HepG2 (cell line): ENCODE results near the gene SSX2IP. TPM values are rescaled to one million over a fixed set of nuclear protein-coding genes. Genes with fewer than 3 reads are reported as not detected.

Source experiments
- ARHGAP35 ChIP-seq: sonication (generic); formaldehyde crosslinking; IDR thresholded peaks from 2 replicates; pipeline ENCODE4 v1.9.0; 2022; ENCODE audit warnings: mild to moderate bottlenecking, inconsistent platforms, moderate library complexity, missing genetic modification reagents, borderline replicate concordance
- ATF3 ChIP-seq: sonication (generic); formaldehyde crosslinking; IDR thresholded peaks from 2 replicates; pipeline ENCODE4 v1.4.0; 2020; ENCODE audit warnings: missing genetic modification reagents
- BCL3 ChIP-seq: sonication (generic); formaldehyde crosslinking; IDR thresholded peaks from 2 replicates; pipeline ENCODE4 v1.5.1; 2020; ENCODE audit warnings: mild to moderate bottlenecking, missing genetic modification reagents, moderate library complexity
- CAMTA2 ChIP-seq: sonication (generic); formaldehyde crosslinking; IDR thresholded peaks from 2 replicates; pipeline ENCODE4 v1.4.0; 2020; ENCODE audit warnings: mild to moderate bottlenecking, missing genetic modification reagents, borderline replicate concordance
- CBX5 ChIP-seq: sonication (generic); formaldehyde crosslinking; IDR thresholded peaks from 2 replicates; pipeline ENCODE4 v1.4.0; 2020; ENCODE audit warnings: missing genetic modification reagents, borderline replicate concordance
- EED ChIP-seq: sonication (generic); formaldehyde crosslinking; IDR thresholded peaks from 2 replicates; pipeline ENCODE4 v1.5.0; 2020; ENCODE audit warnings: mild to moderate bottlenecking, missing genetic modification reagents
- FOXM1 ChIP-seq: sonication (generic); formaldehyde crosslinking; IDR thresholded peaks from 2 replicates; pipeline ENCODE4 v1.5.0; 2020; ENCODE audit warnings: missing genetic modification reagents
- GMEB1 ChIP-seq: sonication (generic); formaldehyde crosslinking; IDR thresholded peaks from 2 replicates; pipeline ENCODE4 v1.5.1; 2020; ENCODE audit warnings: missing genetic modification reagents, mild to moderate bottlenecking, borderline replicate concordance
- IRX3 ChIP-seq: sonication (generic); formaldehyde crosslinking; IDR thresholded peaks from 2 replicates; pipeline ENCODE4 v1.8.1; 2023; ENCODE audit warnings: mild to moderate bottlenecking, low read depth, missing genetic modification reagents, borderline replicate concordance
- MYC ChIP-seq: sonication (generic); formaldehyde crosslinking; IDR thresholded peaks from 2 replicates; pipeline ENCODE4 v1.9.0; 2021; ENCODE audit warnings: missing genetic modification reagents, borderline replicate concordance
- NAIF1 ChIP-seq: sonication (generic); formaldehyde crosslinking; IDR thresholded peaks from 2 replicates; pipeline ENCODE4 v1.5.0; 2020; ENCODE audit warnings: mild to moderate bottlenecking, missing genetic modification reagents, borderline replicate concordance
- NFKB2 ChIP-seq: sonication (generic); formaldehyde crosslinking; IDR thresholded peaks from 2 replicates; pipeline ENCODE4 v1.4.0; 2020; ENCODE audit warnings: missing genetic modification reagents, borderline replicate concordance
- NFYB ChIP-seq: sonication (generic); formaldehyde crosslinking; IDR thresholded peaks from 2 replicates; pipeline ENCODE4 v1.4.0; 2020; ENCODE audit warnings: missing genetic modification reagents
- POGZ ChIP-seq: sonication (generic); formaldehyde crosslinking; IDR thresholded peaks from 2 replicates; pipeline ENCODE4 v1.4.0; 2020; ENCODE audit warnings: mild to moderate bottlenecking, missing genetic modification reagents
- SAFB2 ChIP-seq: sonication (generic); formaldehyde crosslinking; IDR thresholded peaks from 2 replicates; pipeline ENCODE4 v1.5.1; 2020; ENCODE audit warnings: missing genetic modification reagents, low read depth, mild to moderate bottlenecking, borderline replicate concordance
- SIN3A ChIP-seq: IDR thresholded peaks from 2 replicates; pipeline ENCODE4 v1.6.1; 2011; ENCODE audit warnings: low read depth, mild to moderate bottlenecking, control low read depth, low read length, borderline replicate concordance
- SMAD1 ChIP-seq: sonication (generic); formaldehyde crosslinking; IDR thresholded peaks from 2 replicates; pipeline ENCODE4 v1.4.0; 2020; ENCODE audit warnings: missing genetic modification reagents, low read depth, mild to moderate bottlenecking, borderline replicate concordance
- SMAD9 ChIP-seq: sonication (generic); formaldehyde crosslinking; IDR thresholded peaks from 2 replicates; pipeline ENCODE4 v1.5.1; 2020; ENCODE audit warnings: mild to moderate bottlenecking, missing genetic modification reagents
- SMC3 ChIP-seq: IDR thresholded peaks from 2 replicates; pipeline ENCODE4 v1.6.1; 2011; ENCODE audit warnings: low read length, improper control_type of control experiment
- SNAI1 ChIP-seq: sonication (generic); formaldehyde crosslinking; IDR thresholded peaks from 2 replicates; pipeline ENCODE4 v1.5.0; 2020; ENCODE audit warnings: mild to moderate bottlenecking, missing genetic modification reagents, borderline replicate concordance
- ZBTB7A ChIP-seq: sonication (generic); formaldehyde crosslinking; IDR thresholded peaks from 2 replicates; pipeline ENCODE4 v1.8.0; 2022; ENCODE audit warnings: mild to moderate bottlenecking, missing genetic modification reagents
- ZFAT ChIP-seq: sonication (generic); formaldehyde crosslinking; conservative IDR thresholded peaks from 2 replicates; pipeline ENCODE4 v1.8.1; 2023; ENCODE audit warnings: missing genetic modification reagents, inconsistent platforms
- ZNF12 ChIP-seq: sonication (generic); formaldehyde crosslinking; IDR thresholded peaks from 2 replicates; pipeline ENCODE4 v1.5.0; 2020; ENCODE audit warnings: missing genetic modification reagents
- ZNF468 ChIP-seq: sonication (generic); formaldehyde crosslinking; IDR thresholded peaks from 2 replicates; pipeline ENCODE4 v1.8.0; 2022; ENCODE audit warnings: mild to moderate bottlenecking, moderate library complexity, missing genetic modification reagents
- ZNF713 ChIP-seq: sonication (generic); formaldehyde crosslinking; IDR thresholded peaks from 2 replicates; pipeline ENCODE4 v1.4.0; 2020; ENCODE audit warnings: mild to moderate bottlenecking, missing genetic modification reagents
- ZNF720 ChIP-seq: sonication (generic); formaldehyde crosslinking; IDR thresholded peaks from 2 replicates; pipeline ENCODE4 v1.4.0; 2020; ENCODE audit warnings: missing genetic modification reagents
- ZNF724P ChIP-seq: sonication (generic); formaldehyde crosslinking; IDR thresholded peaks from 2 replicates; pipeline ENCODE4 v1.8.0; 2022; ENCODE audit warnings: missing genetic modification reagents, borderline replicate concordance
- ZNF784 ChIP-seq: sonication (generic); formaldehyde crosslinking; IDR thresholded peaks from 2 replicates; pipeline ENCODE4 v1.5.1; 2020; ENCODE audit warnings: missing genetic modification reagents, mild to moderate bottlenecking, borderline replicate concordance
- polyA plus RNA-seq, 8 experiments: library from polyadenylated mRNA; depleted of rRNA in 3 of 8; stranded (reverse) in 7 of 8; unstranded in 1 of 8; fragments of >200 nt; fragmentation: Illumina TruSeq in 4 of 8; extraction: Trizol in 4 of 8; gene quantifications; 2 replicates each; pipeline versions ENCODE4 v1.2.1 to v1.2.3, GENCODE V29; 2011 to 2016; ENCODE audit warnings: low read depth in 4 of 8, missing spikeins in 1 of 8, mixed read lengths in 1 of 8; ENCODE audit not compliant: insufficient read depth in 1 of 8
- total RNA-seq, 5 experiments: library from RNA; depleted of rRNA; stranded (reverse); fragments of >200 nt; fragmentation: Illumina TruSeq; extraction: Trizol; gene quantifications; 2 replicates each; pipeline ENCODE4 v1.2.3, GENCODE V29; 2016; ENCODE audit warnings: low read depth in 1 of 5

The SSX2IP gene
- total and polyA plus RNA-seq, 2 of the 13 experiments (the other 11 are each of a cell fraction or from before 2014, with no cell fraction given) = 2.7 to 23.7 TPM

GRCh38 chr1:84620720-84621313 is 69.4 kb downstream of the SSX2IP start (continued):
- 0 out of 2 replicates have a peak, but pooled peaks have one; percentile 24 for TF ChIP-seq NFKB2 (CRISPR knock-in tag)
- no peak for TF ChIP-seq FOXM1 (CRISPR knock-in tag)
- 0 out of 2 replicates have a peak, but pooled peaks have one; percentile 40 for TF ChIP-seq SAFB2
- TF ChIP-seq GMEB1 = no peak
- no peak for TF ChIP-seq SMAD9
- peak; percentile 75; the same call in 1 of the 2 replicates for TF ChIP-seq ARHGAP35
- TF ChIP-seq ZFAT (CRISPR knock-in tag) = no peak
- no peak for TF ChIP-seq ZNF713
- TF ChIP-seq NFYB = no peak
- TF ChIP-seq MYC (CRISPR knock-in tag) = peak; percentile 55; the same call in 1 of the 2 replicates
- no peak for TF ChIP-seq BCL3
- peak; percentile 34; the same call in 1 of the 2 replicates for TF ChIP-seq CBX5 (CRISPR knock-in tag)
- TF ChIP-seq ZBTB7A = no peak
- no peak for TF ChIP-seq SNAI1 (CRISPR knock-in tag)
- no peak for TF ChIP-seq ZNF724P
- no peak for TF ChIP-seq ATF3 (CRISPR knock-in tag)
- no peak for TF ChIP-seq SMAD1 (CRISPR knock-in tag)
- no peak for TF ChIP-seq ZNF468 (CRISPR knock-in tag)
- TF ChIP-seq ZNF720 (CRISPR knock-in tag) = no peak
- TF ChIP-seq ZNF784 (CRISPR knock-in tag) = no peak
- TF ChIP-seq EED = no peak
- TF ChIP-seq NAIF1 (CRISPR knock-in tag) = peak; percentile 94
- TF ChIP-seq ZNF12 (CRISPR knock-in tag) = no peak
- TF ChIP-seq CAMTA2 (CRISPR knock-in tag) = 0 out of 2 replicates have a peak, but pooled peaks have one; percentile 50
- 0 out of 2 replicates have a peak, but pooled peaks have one; percentile 35 for TF ChIP-seq IRX3
- TF ChIP-seq SMC3 = no peak
- TF ChIP-seq POGZ (CRISPR knock-in tag) = peak; percentile 84
- no peak for TF ChIP-seq SIN3A
